Measurements from ENCODE around the gene PBX1.

Gene PBX1

DNA sequence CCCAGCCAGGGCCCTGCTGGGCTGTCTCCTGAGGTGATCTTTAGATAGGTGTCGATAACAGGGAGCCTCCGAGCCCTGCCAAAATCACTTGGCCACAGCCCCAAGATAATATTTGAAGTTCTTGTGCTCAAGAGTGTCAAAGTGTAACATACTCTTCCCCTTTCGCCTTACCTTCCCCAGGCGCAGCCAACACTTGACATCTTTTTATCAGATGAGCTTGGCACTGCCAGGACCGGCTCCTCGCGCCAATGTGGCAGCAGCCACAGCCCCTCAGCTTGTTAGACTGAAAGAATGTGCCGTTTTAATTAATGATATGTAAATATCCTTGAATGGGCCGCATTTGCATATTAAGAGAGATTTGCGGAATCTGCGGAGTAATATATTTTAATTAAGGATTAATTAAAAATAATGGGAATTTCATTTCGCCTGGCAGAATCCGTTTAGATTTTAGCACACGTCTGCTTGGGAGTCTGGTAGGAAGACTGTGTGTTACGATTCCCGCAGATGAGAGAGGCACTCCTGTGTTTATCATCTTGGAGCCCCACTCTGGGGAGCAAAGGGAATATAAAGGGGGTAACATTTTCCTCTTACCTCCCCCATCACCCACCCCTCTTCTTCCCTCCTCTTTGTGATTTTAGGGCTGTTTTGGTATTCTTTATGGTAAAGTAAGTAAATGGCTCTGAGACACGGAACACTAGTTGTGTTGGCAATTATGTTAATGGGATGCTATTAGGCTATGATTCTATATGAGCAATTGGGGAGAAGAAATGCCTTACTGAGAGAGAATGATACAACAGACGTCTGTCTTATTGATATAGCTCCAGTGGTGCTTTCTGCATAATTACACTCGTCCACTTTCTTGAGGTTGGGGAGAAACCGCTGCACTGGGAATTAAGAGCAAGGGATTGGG is 109.8 kb downstream of the PBX1 start:
- no peaks in the 10 kb centered on the region for H3K4me1 Mint-ChIP-seq
- no peak overlapping the region for H3K27ac Mint-ChIP-seq
- ATAC-seq: no peak
- no peaks in the 10 kb centered on the region for H3K36me3 Mint-ChIP-seq
- no peak overlapping the region for H3K4me3 Mint-ChIP-seq
- no peak for DNase-seq (ENCODE audit: low spot score in 2 of 2)
- H3K9me3 Mint-ChIP-seq: peaks cover 11% of the 10 kb centered on the region

GRCh38 chr1:164670026-164670425 is 111.0 kb downstream of the PBX1 start:
- no peak overlapping the region for H3K27ac Mint-ChIP-seq
- peaks cover 8% of the 10 kb centered on the region for H3K9me3 Mint-ChIP-seq
- ATAC-seq (no peak), DNase-seq (ENCODE audit: low spot score in 2 of 2) (no peak)
- no peaks in the 10 kb centered on the region for H3K36me3 Mint-ChIP-seq
- H3K4me1 Mint-ChIP-seq: no peaks in the 10 kb centered on the region
- H3K4me3 Mint-ChIP-seq: no peak overlapping the region

DNA sequence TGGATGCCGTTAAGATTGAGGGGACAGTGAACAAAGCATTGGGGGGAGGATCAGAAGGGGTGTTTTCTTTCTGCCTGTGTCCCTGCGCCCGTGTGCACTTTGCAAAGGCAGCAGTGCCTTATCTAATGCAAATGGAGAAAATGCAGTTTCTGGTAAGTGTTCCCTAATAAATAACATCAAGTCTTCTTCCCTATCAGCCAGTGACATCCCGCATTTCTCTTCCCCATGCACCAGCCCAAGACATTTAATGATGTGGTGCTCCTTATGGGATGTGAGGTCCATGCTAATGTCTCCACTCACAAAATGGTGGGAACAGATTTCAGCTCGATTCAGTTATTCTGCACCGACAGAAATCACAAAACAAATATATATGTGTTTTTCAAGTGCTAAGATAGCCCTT is 111.8 kb downstream of the PBX1 start:
- ATAC-seq: no peak
- no peak overlapping the region for H3K27ac Mint-ChIP-seq
- H3K9me3 Mint-ChIP-seq: peaks cover 8% of the 10 kb centered on the region
- no peaks in the 10 kb centered on the region for H3K4me1 Mint-ChIP-seq
- DNase-seq (ENCODE audit: low spot score in 2 of 2): no peak
- H3K36me3 Mint-ChIP-seq: no peaks in the 10 kb centered on the region
- H3K4me3 Mint-ChIP-seq: no peak overlapping the region

DNA sequence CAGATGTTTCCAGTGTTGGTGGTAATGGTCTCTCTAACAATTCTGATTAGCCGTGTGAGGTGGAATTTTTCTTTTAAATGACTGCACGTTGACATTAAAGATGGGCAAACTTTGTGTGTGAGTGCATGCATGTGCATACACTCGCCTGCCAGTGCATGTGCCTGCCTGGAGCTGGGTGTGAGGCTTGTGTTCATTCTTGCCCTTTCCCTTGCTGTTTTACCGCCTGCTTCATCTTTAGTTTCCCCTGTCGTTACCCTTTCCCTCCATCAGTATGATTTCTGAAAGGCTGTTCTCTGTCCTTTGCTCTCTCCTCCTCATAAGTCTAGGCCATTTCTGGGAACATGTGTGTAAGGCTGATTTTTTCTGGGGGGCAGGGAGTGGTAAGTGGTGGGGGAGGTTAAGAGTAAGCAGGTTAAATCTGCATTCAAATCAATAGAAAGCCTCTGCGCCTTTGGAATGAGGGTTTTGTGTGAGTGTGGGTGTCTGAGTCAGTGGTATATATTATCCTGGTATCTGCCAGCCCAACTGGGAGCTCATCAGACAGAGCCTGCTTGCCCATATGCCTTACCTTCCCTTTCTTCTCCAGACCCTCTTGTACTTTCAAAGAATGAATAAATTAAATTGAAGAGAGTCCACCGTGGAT is 112.5 kb downstream of the PBX1 start:
- Mint-ChIP-seq H3K4me3 (no peak overlapping the region), H3K27ac (no peak overlapping the region), H3K4me1 (no peaks in the 10 kb centered on the region), H3K9me3 (peaks cover 8% of the 10 kb centered on the region), H3K36me3 (no peaks in the 10 kb centered on the region)
- no peak for ATAC-seq
- DNase-seq (ENCODE audit: low spot score in 2 of 2): no peak

DNA sequence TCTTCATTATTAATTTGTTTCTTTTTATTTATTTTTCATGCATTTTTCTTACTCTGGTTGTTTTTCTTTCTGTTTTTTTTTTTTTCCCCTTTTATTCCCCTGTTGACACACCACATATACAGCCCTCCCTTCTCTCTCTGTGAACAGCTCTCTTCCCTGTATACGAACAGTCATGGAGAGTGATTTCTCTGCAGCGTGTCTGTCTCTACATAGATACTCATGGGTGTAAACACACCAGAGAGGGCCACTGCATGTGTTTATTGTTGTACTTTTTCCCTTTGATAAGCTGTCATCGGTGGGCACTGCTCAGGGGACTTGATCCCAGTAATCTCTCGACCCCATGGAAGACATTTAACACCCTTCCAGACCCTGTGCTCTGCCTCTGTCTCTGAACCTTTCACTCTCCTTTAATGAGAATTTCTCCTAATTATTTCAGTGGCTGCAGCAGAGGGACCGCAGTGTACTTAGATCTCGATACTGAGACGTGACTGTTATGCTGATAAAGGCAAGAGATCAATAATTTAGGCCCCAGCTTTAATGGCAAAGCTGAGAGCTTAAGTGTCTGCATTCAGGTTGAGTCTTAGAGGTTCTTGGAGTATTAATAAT is 113.1 kb downstream of the PBX1 start:
- DNase-seq (ENCODE audit: low spot score in 2 of 2) (no peak), ATAC-seq (no peak)
- Mint-ChIP-seq H3K4me3 (no peak overlapping the region), H3K36me3 (no peaks in the 10 kb centered on the region), H3K4me1 (no peaks in the 10 kb centered on the region), H3K27ac (no peak overlapping the region), H3K9me3 (peaks cover 8% of the 10 kb centered on the region)

GRCh38 chr1:164672588-164672987 is 113.6 kb downstream of the PBX1 start:
- no peak overlapping the region for H3K27ac Mint-ChIP-seq
- no peak overlapping the region for H3K4me3 Mint-ChIP-seq
- no peak for DNase-seq (ENCODE audit: low spot score in 2 of 2)
- no peaks in the 10 kb centered on the region for H3K36me3 Mint-ChIP-seq
- ATAC-seq: no peak
- H3K9me3 Mint-ChIP-seq: peaks cover 11% of the 10 kb centered on the region
- H3K4me1 Mint-ChIP-seq: no peaks in the 10 kb centered on the region

- no peak for ATAC-seq
- H3K9me3 Mint-ChIP-seq: peaks cover 12% of the 10 kb centered on the region
- DNase-seq (ENCODE audit: low spot score in 2 of 2): no peak
These were observed 114.7 kb downstream of the PBX1 start for GRCh38 chr1:164673584-164674214.

DNA sequence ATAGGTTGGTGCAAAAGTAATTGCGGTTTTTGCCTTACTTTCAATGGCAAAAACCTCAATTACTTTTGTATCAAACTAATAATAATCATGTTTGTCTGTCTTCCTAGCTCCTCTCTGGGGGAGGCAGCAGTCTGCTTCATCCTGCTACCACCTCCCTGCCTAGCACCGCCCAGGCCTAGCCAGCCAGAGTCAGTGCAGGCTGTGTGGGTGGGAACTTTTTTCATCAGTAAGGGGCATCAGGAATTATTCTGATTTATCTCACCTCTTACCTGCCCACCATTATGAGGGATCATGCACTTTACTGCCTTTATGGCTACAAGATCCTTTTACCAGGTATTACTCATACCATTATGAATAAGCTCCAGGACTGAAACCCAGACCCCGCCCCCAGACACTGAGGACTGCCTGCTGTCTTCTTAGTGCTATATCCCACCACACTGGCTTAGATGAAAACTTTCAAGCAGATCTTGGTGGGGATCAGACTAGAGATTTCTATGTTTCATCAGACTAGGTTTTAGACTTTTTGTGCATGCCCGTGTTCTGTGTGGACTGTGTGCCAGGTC is 116.4 kb downstream of the PBX1 start:
- no peak overlapping the region for H3K27ac Mint-ChIP-seq
- H3K36me3 Mint-ChIP-seq: no peaks in the 10 kb centered on the region
- no peak overlapping the region for H3K4me3 Mint-ChIP-seq
- H3K9me3 Mint-ChIP-seq: peaks cover 5% of the 10 kb centered on the region
- ATAC-seq: peak; percentile 43
- DNase-seq (ENCODE audit: low spot score in 2 of 2): no peak
- no peaks in the 10 kb centered on the region for H3K4me1 Mint-ChIP-seq

More at GRCh38 chr1:164673584-164674214, 114.7 kb downstream of the PBX1 start:
- no peak overlapping the region for H3K27ac Mint-ChIP-seq
- no peaks in the 10 kb centered on the region for H3K4me1 Mint-ChIP-seq
- no peaks in the 10 kb centered on the region for H3K36me3 Mint-ChIP-seq
- no peak overlapping the region for H3K4me3 Mint-ChIP-seq

- no peak for DNase-seq (ENCODE audit: low spot score in 2 of 2)
- no peak overlapping the region for H3K4me3 Mint-ChIP-seq
These were observed 119.2 kb downstream of the PBX1 start for GRCh38 chr1:164678136-164678700.

DNA sequence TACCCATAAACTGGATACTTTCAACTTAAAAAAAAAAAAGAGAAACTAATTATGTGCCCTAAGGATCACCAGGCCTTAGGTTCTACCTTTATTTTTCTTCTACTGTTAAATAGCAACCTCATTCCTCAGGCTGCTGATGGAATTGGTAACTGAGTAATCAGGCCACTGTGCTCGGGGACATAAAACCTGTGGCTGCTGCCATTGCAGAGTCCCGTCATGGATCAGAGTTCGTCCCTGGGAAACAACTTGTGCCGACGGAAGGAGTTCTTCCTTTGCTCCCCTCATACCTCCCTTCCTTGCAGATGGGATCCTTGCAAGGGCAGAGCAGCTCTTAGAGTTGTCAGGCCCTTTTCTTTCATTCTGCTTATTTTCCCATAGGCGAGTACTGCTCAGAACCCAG is 123.6 kb downstream of the PBX1 start:
- H3K9me3 Mint-ChIP-seq: peaks cover 4% of the 10 kb centered on the region
- no peaks in the 10 kb centered on the region for H3K4me1 Mint-ChIP-seq
- ATAC-seq (no peak), DNase-seq (ENCODE audit: low spot score in 2 of 2) (no peak)
- H3K4me3 Mint-ChIP-seq: no peak overlapping the region
- H3K27ac Mint-ChIP-seq: no peak overlapping the region
- no peaks in the 10 kb centered on the region for H3K36me3 Mint-ChIP-seq

More at GRCh38 chr1:164678136-164678700, 119.2 kb downstream of the PBX1 start:
- Mint-ChIP-seq H3K4me1 (no peaks in the 10 kb centered on the region), H3K27ac (no peak overlapping the region), H3K9me3 (peaks cover 6% of the 10 kb centered on the region), H3K36me3 (no peaks in the 10 kb centered on the region)
- no peak for ATAC-seq

- no peak overlapping the region for H3K4me3 Mint-ChIP-seq
- no peaks in the 10 kb centered on the region for H3K4me1 Mint-ChIP-seq
- no peaks in the 10 kb centered on the region for H3K36me3 Mint-ChIP-seq
- H3K27ac Mint-ChIP-seq: no peak overlapping the region
- peaks cover 3% of the 10 kb centered on the region for H3K9me3 Mint-ChIP-seq
- no peak for ATAC-seq
- DNase-seq (ENCODE audit: low spot score in 2 of 2): no peak
These were observed 124.3 kb downstream of the PBX1 start for GRCh38 chr1:164683235-164683634.

DNA sequence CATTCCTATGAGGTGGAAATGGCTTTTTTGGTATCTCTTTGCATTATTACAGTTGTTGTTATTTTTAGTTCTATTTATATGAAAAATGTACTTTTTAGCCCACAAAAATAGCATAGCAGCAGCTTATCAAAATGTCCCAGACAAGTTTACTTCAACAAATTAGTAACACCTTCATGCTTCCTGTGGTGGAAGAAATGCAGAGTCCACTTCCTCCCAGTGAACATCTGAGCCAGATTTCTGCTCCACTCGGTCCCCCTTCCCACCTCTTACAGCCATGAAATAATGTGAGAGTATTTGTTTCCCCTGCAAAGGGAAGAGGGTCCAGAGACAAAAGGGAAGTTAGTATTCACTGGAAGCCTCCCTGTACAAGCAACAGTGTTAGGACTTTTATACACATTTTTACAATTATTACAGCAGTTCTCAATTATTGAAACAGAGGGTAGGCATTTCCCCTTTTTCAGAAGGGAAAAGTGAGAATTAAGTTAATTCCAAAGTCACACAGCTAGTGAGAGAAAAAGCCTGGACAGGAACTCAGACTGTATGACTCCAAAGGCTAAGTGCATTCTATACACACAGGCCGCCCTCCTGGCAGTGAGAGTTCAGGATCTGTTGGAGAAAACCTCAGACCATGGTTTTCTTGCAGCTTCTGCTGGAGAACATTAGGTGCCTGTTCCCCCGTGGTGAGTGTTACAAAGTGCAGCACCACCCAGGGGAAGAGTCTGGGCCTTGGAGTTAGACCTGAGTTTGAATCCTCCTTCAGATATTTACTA is 126.5 kb downstream of the PBX1 start:
- no peak for ATAC-seq
- H3K36me3 Mint-ChIP-seq: no peaks in the 10 kb centered on the region
- DNase-seq (ENCODE audit: low spot score in 2 of 2): no peak
- no peaks in the 10 kb centered on the region for H3K4me1 Mint-ChIP-seq
- H3K27ac Mint-ChIP-seq: no peak overlapping the region
- no peak overlapping the region for H3K4me3 Mint-ChIP-seq
- H3K9me3 Mint-ChIP-seq: peaks cover 3% of the 10 kb centered on the region

- no peak overlapping the region for H3K4me3 Mint-ChIP-seq
- no peak for ATAC-seq
These were observed 128.8 kb downstream of the PBX1 start for GRCh38 chr1:164687777-164688176.

DNA sequence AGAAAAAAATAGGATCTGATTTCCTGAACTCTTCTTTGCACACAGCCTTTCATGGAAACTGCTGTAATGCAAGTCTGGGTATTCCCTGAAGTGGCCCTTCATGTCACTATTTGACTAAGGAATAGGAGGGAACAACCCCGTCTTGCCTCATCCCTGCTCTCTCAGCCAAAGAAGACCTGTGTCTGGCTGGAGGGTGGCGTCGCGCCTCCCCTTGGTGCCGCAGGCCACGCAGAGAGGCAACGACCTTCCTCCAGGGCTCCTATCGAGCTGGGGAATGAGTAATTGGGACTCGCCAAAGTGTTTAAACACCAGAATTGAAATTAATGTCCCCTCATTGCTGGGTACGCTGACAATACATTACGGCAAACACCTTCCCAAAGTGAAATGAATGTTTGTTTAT is 129.8 kb downstream of the PBX1 start:
- no peaks in the 10 kb centered on the region for H3K36me3 Mint-ChIP-seq
- DNase-seq (ENCODE audit: low spot score in 2 of 2): no peak

More at GRCh38 chr1:164687777-164688176, 128.8 kb downstream of the PBX1 start:
- DNase-seq (ENCODE audit: low spot score in 2 of 2): no peak
- no peaks in the 10 kb centered on the region for H3K4me1 Mint-ChIP-seq
- H3K9me3 Mint-ChIP-seq: no peaks in the 10 kb centered on the region
- no peaks in the 10 kb centered on the region for H3K36me3 Mint-ChIP-seq
- H3K27ac Mint-ChIP-seq: no peak overlapping the region

More for the DNA sequence above, 129.8 kb downstream of the PBX1 start:
- Mint-ChIP-seq H3K4me1 (no peaks in the 10 kb centered on the region), H3K9me3 (no peaks in the 10 kb centered on the region), H3K4me3 (no peak overlapping the region), H3K27ac (no peak overlapping the region)
- ATAC-seq: no peak

Measured in stimulated activated effector memory CD8-positive, alpha-beta T cell treated with anti-CD3 and anti-CD28 coated beads, Interleukin-12 subunit alpha, Interleukin-12 subunit beta, amount 100 ng/mL, for 72 hours (primary cell).